Lower leg skin (tissue), 3 donors: ENCODE measurements around the gene ST8SIA5.

Experiments used
- CTCF ChIP-seq, 3 donors: fragments of 450-650 bp; IDR thresholded peaks; one replicate each; pipeline ENCODE4 v1.5.1; 2016; ENCODE audit warnings: antibody characterized with exemption in 3 of 3, mild to moderate bottlenecking in 3 of 3, moderate library complexity in 2 of 3
- POLR2A ChIP-seq, 2 donors: fragments of 450-650 bp; IDR thresholded peaks; one replicate each; pipeline ENCODE4 v1.6.1; 2016 to 2017; ENCODE audit warnings: antibody characterized with exemption in 2 of 2, mild to moderate bottlenecking in 1 of 2, moderate library complexity in 1 of 2

- TF ChIP-seq CTCF (IDR thresholded peaks at IDR 0.05) (no peak), POLR2A (IDR thresholded peaks at IDR 0.05) (no peak)
Observed at GRCh38 chr18:46696268-46696667, 60.6 kb downstream of the ST8SIA5 start.
